ENCODE data around the gene WDFY4.

DNA sequence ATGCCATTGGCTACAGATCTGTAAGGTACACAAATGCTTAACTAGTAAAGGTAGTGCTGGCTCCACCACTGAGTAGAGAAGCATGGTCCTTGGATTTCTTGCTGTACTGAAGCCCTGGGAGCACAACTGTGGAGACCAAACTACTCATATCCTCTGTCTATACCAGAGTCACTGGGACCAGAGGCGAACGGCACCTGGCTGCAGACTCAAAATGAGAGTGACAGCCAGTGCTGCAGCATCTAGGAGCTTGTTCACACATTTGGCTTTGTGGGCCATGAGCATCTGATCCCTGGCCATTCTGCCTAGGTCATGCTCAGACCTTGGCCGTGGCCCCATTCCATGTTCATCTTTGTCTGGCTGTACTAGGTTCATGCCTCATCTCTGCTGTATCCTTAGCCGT is 223.1 kb downstream of the WDFY4 start:
- TF ChIP-seq, protein P1, sequence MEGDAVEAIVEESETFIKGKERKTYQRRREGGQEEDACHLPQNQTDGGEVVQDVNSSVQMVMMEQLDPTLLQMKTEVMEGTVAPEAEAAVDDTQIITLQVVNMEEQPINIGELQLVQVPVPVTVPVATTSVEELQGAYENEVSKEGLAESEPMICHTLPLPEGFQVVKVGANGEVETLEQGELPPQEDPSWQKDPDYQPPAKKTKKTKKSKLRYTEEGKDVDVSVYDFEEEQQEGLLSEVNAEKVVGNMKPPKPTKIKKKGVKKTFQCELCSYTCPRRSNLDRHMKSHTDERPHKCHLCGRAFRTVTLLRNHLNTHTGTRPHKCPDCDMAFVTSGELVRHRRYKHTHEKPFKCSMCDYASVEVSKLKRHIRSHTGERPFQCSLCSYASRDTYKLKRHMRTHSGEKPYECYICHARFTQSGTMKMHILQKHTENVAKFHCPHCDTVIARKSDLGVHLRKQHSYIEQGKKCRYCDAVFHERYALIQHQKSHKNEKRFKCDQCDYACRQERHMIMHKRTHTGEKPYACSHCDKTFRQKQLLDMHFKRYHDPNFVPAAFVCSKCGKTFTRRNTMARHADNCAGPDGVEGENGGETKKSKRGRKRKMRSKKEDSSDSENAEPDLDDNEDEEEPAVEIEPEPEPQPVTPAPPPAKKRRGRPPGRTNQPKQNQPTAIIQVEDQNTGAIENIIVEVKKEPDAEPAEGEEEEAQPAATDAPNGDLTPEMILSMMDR (conservative IDR thresholded peaks at IDR 0.05) = no peak
- TF ChIP-seq EZH2 (IDR thresholded peaks at IDR 0.05; ENCODE audit: low read depth) = no peak

All from PC-9 (cell line).